Measurements from ENCODE around the gene EMC7. TPM values are rescaled to one million over a fixed set of nuclear protein-coding genes. Genes with fewer than 3 reads are reported as not detected.

The EMC7 gene
- total RNA-seq, 1 donor from 2014 or later = 47.4 TPM

DNA sequence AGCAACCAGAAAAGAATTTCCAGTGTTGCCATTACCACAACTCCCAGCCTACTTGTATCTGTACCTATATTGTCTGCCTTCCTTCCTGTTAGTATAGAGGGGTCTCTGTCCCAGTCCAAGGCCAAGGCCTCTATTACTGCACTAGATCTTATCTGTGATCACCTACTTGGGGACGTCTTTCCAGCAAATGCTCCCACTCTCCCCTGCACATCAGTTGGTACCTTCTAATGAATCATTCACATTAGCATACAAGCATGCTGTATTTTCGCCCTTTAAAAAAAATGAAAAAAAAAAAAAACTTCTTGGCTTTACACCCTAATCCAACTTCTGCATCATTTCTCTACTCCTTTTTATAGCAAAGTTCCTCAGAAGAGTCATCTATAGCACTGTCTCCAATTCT is 57.8 kb downstream of the EMC7 start:
- Mint-ChIP-seq H3K9me3 (ENCODE audit: unreplicated experiment) (peaks cover 3% of the 10 kb centered on the region), H3K27ac (ENCODE audit: unreplicated experiment) (no peak overlapping the region), H3K4me3 (ENCODE audit: unreplicated experiment) (no peak overlapping the region), H3K4me1 (ENCODE audit: low read depth, unreplicated experiment) (peaks cover 3% of the 10 kb centered on the region), H3K36me3 (ENCODE audit: unreplicated experiment) (no peaks in the 10 kb centered on the region), H3K27me3 (ENCODE audit: unreplicated experiment) (peaks cover 3% of the 10 kb centered on the region)
- TF ChIP-seq, protein P1, sequence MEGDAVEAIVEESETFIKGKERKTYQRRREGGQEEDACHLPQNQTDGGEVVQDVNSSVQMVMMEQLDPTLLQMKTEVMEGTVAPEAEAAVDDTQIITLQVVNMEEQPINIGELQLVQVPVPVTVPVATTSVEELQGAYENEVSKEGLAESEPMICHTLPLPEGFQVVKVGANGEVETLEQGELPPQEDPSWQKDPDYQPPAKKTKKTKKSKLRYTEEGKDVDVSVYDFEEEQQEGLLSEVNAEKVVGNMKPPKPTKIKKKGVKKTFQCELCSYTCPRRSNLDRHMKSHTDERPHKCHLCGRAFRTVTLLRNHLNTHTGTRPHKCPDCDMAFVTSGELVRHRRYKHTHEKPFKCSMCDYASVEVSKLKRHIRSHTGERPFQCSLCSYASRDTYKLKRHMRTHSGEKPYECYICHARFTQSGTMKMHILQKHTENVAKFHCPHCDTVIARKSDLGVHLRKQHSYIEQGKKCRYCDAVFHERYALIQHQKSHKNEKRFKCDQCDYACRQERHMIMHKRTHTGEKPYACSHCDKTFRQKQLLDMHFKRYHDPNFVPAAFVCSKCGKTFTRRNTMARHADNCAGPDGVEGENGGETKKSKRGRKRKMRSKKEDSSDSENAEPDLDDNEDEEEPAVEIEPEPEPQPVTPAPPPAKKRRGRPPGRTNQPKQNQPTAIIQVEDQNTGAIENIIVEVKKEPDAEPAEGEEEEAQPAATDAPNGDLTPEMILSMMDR (IDR thresholded peaks at IDR 0.05; ENCODE audit: partially characterized antibody, unreplicated experiment) = no peak
- no peak for DNase-seq

DNA sequence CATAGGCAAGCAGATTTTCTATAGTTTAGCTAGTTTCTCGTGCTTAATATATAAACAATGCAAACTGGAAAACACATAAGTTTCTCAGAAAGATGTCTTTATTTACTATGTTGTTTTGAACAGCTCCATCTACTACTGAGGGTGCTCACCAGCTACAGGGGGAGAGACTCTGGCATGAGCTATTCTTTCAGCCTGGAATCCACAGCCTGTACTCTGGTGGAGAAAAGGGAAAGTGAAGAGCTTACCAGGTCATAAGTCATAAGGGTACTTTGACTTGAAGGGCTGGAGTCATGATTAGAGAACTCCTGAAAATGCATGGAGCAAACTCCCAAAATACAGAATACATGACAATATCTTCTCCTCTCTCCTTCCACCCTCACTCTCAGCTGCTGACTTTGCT is 58.3 kb downstream of the EMC7 start:
- no peaks in the 10 kb centered on the region for H3K36me3 Mint-ChIP-seq (ENCODE audit: unreplicated experiment)
- no peak overlapping the region for H3K4me3 Mint-ChIP-seq (ENCODE audit: unreplicated experiment)
- no peak for DNase-seq
- H3K9me3 Mint-ChIP-seq (ENCODE audit: unreplicated experiment) = peaks cover 3% of the 10 kb centered on the region
- peaks cover 3% of the 10 kb centered on the region for H3K27me3 Mint-ChIP-seq (ENCODE audit: unreplicated experiment)
- TF ChIP-seq, protein P1 (IDR thresholded peaks at IDR 0.05; ENCODE audit: partially characterized antibody, unreplicated experiment) = no peak
- H3K4me1 Mint-ChIP-seq (ENCODE audit: low read depth, unreplicated experiment) = peaks cover 3% of the 10 kb centered on the region
- no peak overlapping the region for H3K27ac Mint-ChIP-seq (ENCODE audit: unreplicated experiment)

- TF ChIP-seq, protein P1 (IDR thresholded peaks at IDR 0.05; ENCODE audit: partially characterized antibody, unreplicated experiment) = no peak
- Mint-ChIP-seq H3K4me1 (ENCODE audit: low read depth, unreplicated experiment) (peaks cover 6% of the 10 kb centered on the region), H3K27ac (ENCODE audit: unreplicated experiment) (no peak overlapping the region), H3K9me3 (ENCODE audit: unreplicated experiment) (peaks cover 3% of the 10 kb centered on the region), H3K27me3 (ENCODE audit: unreplicated experiment) (peaks cover 3% of the 10 kb centered on the region), H3K36me3 (ENCODE audit: unreplicated experiment) (no peaks in the 10 kb centered on the region), H3K4me3 (ENCODE audit: unreplicated experiment) (peak overlapping the region; percentile 88)
- no peak for DNase-seq
Observed at GRCh38 chr15:34039790-34040113, 61.9 kb downstream of the EMC7 start.

GRCh38 chr15:34038871-34039789 is 62.5 kb downstream of the EMC7 start, which contains the start of gene AVEN:
Gene AVEN, minus strand, starts transcription at chr15:34039204. Its CDS starts 158 bp downstream, at chr15:34039046.
- Mint-ChIP-seq H3K27me3 (ENCODE audit: unreplicated experiment) (peaks cover 3% of the 10 kb centered on the region), H3K4me3 (ENCODE audit: unreplicated experiment) (peak within 1 kb of the TSS; percentile 95), H3K36me3 (ENCODE audit: unreplicated experiment) (no peaks in the 10 kb centered on the region), H3K27ac (ENCODE audit: unreplicated experiment) (peak within 1 kb of the TSS; percentile 90), H3K4me1 (ENCODE audit: low read depth, unreplicated experiment) (peaks cover 6% of the 10 kb centered on the region), H3K9me3 (ENCODE audit: unreplicated experiment) (peaks cover 3% of the 10 kb centered on the region)
- TF ChIP-seq, protein P1 (IDR thresholded peaks at IDR 0.05; ENCODE audit: partially characterized antibody, unreplicated experiment) = no peak
- peak; percentile 67 for DNase-seq
